GM18505 (cell line): Measurements from ENCODE around the gene CPA3.

ENCODE experiments used
- ATAC-seq: cut with Tn5 transposase; IDR thresholded peaks from one replicate; pipeline ENCODE4 v1.9.1; 2021; ENCODE audit not compliant: unreplicated experiment
- POLR2A ChIP-seq: IDR thresholded peaks from 4 replicates; pipeline ENCODE4 v1.6.1; 2011; ENCODE audit warnings: borderline replicate concordance; ENCODE audit not compliant: insufficient read depth, insufficient read length; ENCODE audit errors: extremely low read depth

Gene CPA3

GRCh38 chr3:148865049-148865448 lies at the start of gene CPA3:
CPA3 (plus strand) TSS chr3:148865296; CDS start chr3:148865308, 12 bp downstream.
- ATAC-seq, result no peak
- no peak for TF ChIP-seq POLR2A

GRCh38 chr3:148815316-148816110 lies 49.6 kb upstream of the CPA3 start:
- no peak for ATAC-seq
- no peak for TF ChIP-seq POLR2A

- no peak for ATAC-seq
- no peak for TF ChIP-seq POLR2A
These were observed 48.7 kb upstream of the CPA3 start for GRCh38 chr3:148816427-148816826.

- no peak for TF ChIP-seq POLR2A
- ATAC-seq, result no peak
These were observed 48.0 kb upstream of the CPA3 start for GRCh38 chr3:148816981-148817525.

- no peak for ATAC-seq
- TF ChIP-seq POLR2A, result no peak
These were observed 44.5 kb upstream of the CPA3 start for GRCh38 chr3:148820361-148821245.

GRCh38 chr3:148823026-148823425 lies 42.1 kb upstream of the CPA3 start:
- TF ChIP-seq POLR2A, result no peak
- ATAC-seq, result no peak

- no peak for ATAC-seq
- TF ChIP-seq POLR2A, result no peak
These were observed 39.6 kb upstream of the CPA3 start for GRCh38 chr3:148825476-148825875.

GRCh38 chr3:148827585-148827984 lies 37.5 kb upstream of the CPA3 start, which contains the start of gene CPB1:
CPB1 (plus strand) TSS chr3:148827811; CDS start chr3:148827824, 13 bp downstream.
- no peak for TF ChIP-seq POLR2A
- ATAC-seq, result no peak

GRCh38 chr3:148828136-148828690 lies 36.9 kb upstream of the CPA3 start:
- no peak for TF ChIP-seq POLR2A
- ATAC-seq, result no peak

GRCh38 chr3:148829926-148830325 lies 35.2 kb upstream of the CPA3 start:
- no peak for TF ChIP-seq POLR2A
- ATAC-seq, result no peak

- no peak for TF ChIP-seq POLR2A
- ATAC-seq, result no peak
These were observed 31.9 kb upstream of the CPA3 start for GRCh38 chr3:148833223-148833622.

GRCh38 chr3:148839805-148840204 lies 25.3 kb upstream of the CPA3 start:
- ATAC-seq, result peak; percentile 65
- no peak for TF ChIP-seq POLR2A

GRCh38 chr3:148840451-148840850 lies 24.6 kb upstream of the CPA3 start:
- no peak for TF ChIP-seq POLR2A
- ATAC-seq, result no peak
